HepG2 (cell line): Measurements from ENCODE around the gene SMCHD1. TPM values are rescaled to one million over a fixed set of nuclear protein-coding genes. Genes with fewer than 3 reads are reported as not detected.

Source experiments
- ATAC-seq: fragments of 200-7000 bp; cut with Tn5 transposase; 3 replicates; pipeline ENCODE4 v1.9.1; 2020; ENCODE audit warnings: mild to moderate bottlenecking, moderate library complexity
- BruUV-seq: library from RNA; stranded (reverse); fragments of 400-500 nt; replicated peaks from 2 replicates; lab custom pipeline; 2021; lab: Mats Ljungman, UMichigan
- CTCF ChIA-PET: fragments of 300-600 bp; formaldehyde crosslinking; extraction: SDS; loops from one replicate; lab custom pipeline; 2021; ENCODE audit warnings: low total read pairs, inconsistent platforms, low intra/inter-chr PET ratio; lab: Yijun Ruan, JAX
- POLR2A ChIA-PET: fragments of 350-600 bp; sonication (Branson Sonifier 250); formaldehyde crosslinking; loops from one replicate; lab custom pipeline; 2020; ENCODE audit warnings: antibody characterized with exemption, inconsistent platforms; lab: Yijun Ruan, JAX
- DNase-seq: peaks from one replicate; pipeline ENCODE4 v3.0.0-alpha.2; 2015; ENCODE audit warnings: low spot score
- FAIRE-seq: peaks from 3 replicates; lab custom pipeline; 2011; peaks lifted over from hg19 to GRCh38; lab: Jason Lieb, UNC
- H2AFZ ChIP-seq: one replicate; pipeline ENCODE4 v1.6.1; 2011; ENCODE audit warnings: low read length, inconsistent platforms
- H3K27ac ChIP-seq: fragments of 300-600 bp; 3 replicates; pipeline ENCODE4 v1.8.0; 2011; ENCODE audit warnings: mixed run types, mild to moderate bottlenecking, mixed read lengths, low read length, inconsistent platforms; ENCODE audit not compliant: insufficient read depth; ENCODE audit errors: extremely low read length
- H3K27me3 ChIP-seq, 2 experiments: fragments of 200-600 bp in 1 of 2; 2 replicates in 1 of 2; 3 replicates in 1 of 2; pipeline versions ENCODE4 v1.6.0 to v1.8.0; 2011; ENCODE audit warnings: low read length in 2 of 2, mild to moderate bottlenecking in 2 of 2, moderate library complexity in 2 of 2, inconsistent platforms in 1 of 2; ENCODE audit not compliant: insufficient read depth in 2 of 2, control insufficient read depth in 1 of 2
- H3K36me3 ChIP-seq, 2 experiments: fragments of 200-600 bp in 1 of 2; replicated peaks in 1 of 2; 2 replicates in 1 of 2; 3 replicates in 1 of 2; pipeline versions ENCODE4 v1.5.1 to v1.8.0; 2011; ENCODE audit warnings: low read length in 2 of 2, inconsistent platforms in 1 of 2; ENCODE audit not compliant: insufficient read depth in 2 of 2, control insufficient read depth in 1 of 2
- H3K4me1 ChIP-seq: 2 replicates; pipeline ENCODE4 v1.5.1; 2012; ENCODE audit warnings: low read length, inconsistent platforms; ENCODE audit not compliant: insufficient read depth
- H3K4me2 ChIP-seq: 2 replicates; pipeline ENCODE4 v1.6.0; 2011; ENCODE audit warnings: low read depth, low read length, inconsistent platforms
- H3K4me3 ChIP-seq, 3 experiments: fragments of 200-600 bp in 1 of 3; sonication (generic), shearing (Covaris generic) in 1 of 3; replicated peaks in 1 of 3; 2 replicates each; pipeline ENCODE4 v1.5.1; 2011 to 2016; ENCODE audit warnings: low read length in 3 of 3, inconsistent platforms in 2 of 3, low read depth in 2 of 3, mild to moderate bottlenecking in 2 of 3, control low read depth in 1 of 3, mixed read lengths in 1 of 3; ENCODE audit not compliant: insufficient read depth in 1 of 3
- H3K79me2 ChIP-seq: one replicate; pipeline ENCODE4 v1.6.1; 2011; ENCODE audit warnings: low read length, inconsistent platforms; ENCODE audit not compliant: insufficient read depth
- H3K9ac ChIP-seq: 2 replicates; pipeline ENCODE4 v1.6.0; 2011; ENCODE audit warnings: mild to moderate bottlenecking, low read depth, low read length, inconsistent platforms; ENCODE audit not compliant: insufficient read depth
- H3K9me3 ChIP-seq: 2 replicates; pipeline ENCODE4 v1.5.1; 2012; ENCODE audit warnings: mild to moderate bottlenecking, low read length
- H4K20me1 ChIP-seq: 2 replicates; pipeline ENCODE4 v1.6.0; 2011; ENCODE audit warnings: inconsistent platforms, mild to moderate bottlenecking, low read length, moderate library complexity; ENCODE audit not compliant: insufficient read depth
- ATF7 ChIP-seq, 2 experiments: fragments of 450-650 bp in 1 of 2; sonication (generic) in 1 of 2; formaldehyde crosslinking in 1 of 2; IDR thresholded peaks; 2 replicates each; pipeline versions ENCODE4 v1.4.0 to v1.6.1; 2016 to 2020; ENCODE audit warnings: antibody characterized with exemption in 1 of 2, mild to moderate bottlenecking in 1 of 2, missing genetic modification reagents in 1 of 2
- CBX2 ChIP-seq, 2 experiments: fragments of 200-600 bp in 1 of 2; sonication (generic); formaldehyde crosslinking in 1 of 2; IDR thresholded peaks; 2 replicates each; pipeline versions ENCODE4 v1.7.0 to v1.8.1; 2018 to 2022; ENCODE audit warnings: low read depth in 2 of 2, low read length in 1 of 2, mild to moderate bottlenecking in 1 of 2, missing genetic modification reagents in 1 of 2
- FOXK2 ChIP-seq: fragments of 450-650 bp; IDR thresholded peaks from 2 replicates; pipeline ENCODE4 v1.6.1; 2016
- MED1 ChIP-seq: sonication (generic); formaldehyde crosslinking; IDR thresholded peaks from 2 replicates; pipeline ENCODE4 v1.4.0; 2020; ENCODE audit warnings: missing genetic modification reagents
- MIXL1 ChIP-seq: IDR thresholded peaks from 2 replicates; pipeline ENCODE4 v1.6.1; 2016
- MLX ChIP-seq: IDR thresholded peaks from 2 replicates; pipeline ENCODE4 v1.6.1; 2016
- MTA3 ChIP-seq: sonication (generic); formaldehyde crosslinking; IDR thresholded peaks from 2 replicates; pipeline ENCODE4 v1.4.0; 2020; ENCODE audit warnings: missing genetic modification reagents
- NBN ChIP-seq: fragments of 450-650 bp; conservative IDR thresholded peaks from 2 replicates; pipeline ENCODE4 v1.6.1; 2017
- NR2F1 ChIP-seq, 2 experiments: fragments of 450-650 bp in 1 of 2; formaldehyde crosslinking in 1 of 2; IDR thresholded peaks; 2 replicates each; pipeline versions ENCODE4 v1.5.0 to v1.6.1; 2016 to 2020; ENCODE audit warnings: mild to moderate bottlenecking in 1 of 2, missing compliant biosample characterization in 1 of 2, missing genetic modification reagents in 1 of 2, moderate library complexity in 1 of 2
- PAWR ChIP-seq: sonication (generic); formaldehyde crosslinking; IDR thresholded peaks from 2 replicates; pipeline ENCODE4 v1.4.0; 2020; ENCODE audit warnings: missing genetic modification reagents, mild to moderate bottlenecking, borderline replicate concordance
- PHF20 ChIP-seq: sonication (generic); formaldehyde crosslinking; IDR thresholded peaks from 2 replicates; pipeline ENCODE4 v1.5.0; 2020; ENCODE audit warnings: mild to moderate bottlenecking, missing genetic modification reagents
- SMC3 ChIP-seq: IDR thresholded peaks from 2 replicates; pipeline ENCODE4 v1.6.1; 2011; ENCODE audit warnings: low read length, improper control_type of control experiment
- SNAPC2 ChIP-seq: sonication (generic); formaldehyde crosslinking; IDR thresholded peaks from 2 replicates; pipeline ENCODE4 v1.8.1; 2022; ENCODE audit warnings: mild to moderate bottlenecking, missing genetic modification reagents
- SOX13 ChIP-seq, 3 experiments: fragments of 450-650 bp in 1 of 3; sonication (generic) in 1 of 3; formaldehyde crosslinking in 1 of 3; IDR thresholded peaks in 2 of 3; conservative IDR thresholded peaks in 1 of 3; 2 replicates each; pipeline versions ENCODE4 v1.5.0 to v1.6.1; 2016 to 2020; ENCODE audit warnings: antibody characterized with exemption in 1 of 3, mild to moderate bottlenecking in 1 of 3, missing compliant biosample characterization in 1 of 3, missing genetic modification reagents in 1 of 3, moderate library complexity in 1 of 3
- ZEB1 ChIP-seq: IDR thresholded peaks from 2 replicates; pipeline ENCODE4 v1.6.1; 2012; ENCODE audit warnings: mild to moderate bottlenecking, low read depth, inconsistent platforms; ENCODE audit not compliant: insufficient replicate concordance
- ZFP1 ChIP-seq: IDR thresholded peaks from 2 replicates; pipeline ENCODE4 v1.6.1; 2016
- ZFP82 ChIP-seq: sonication (generic); formaldehyde crosslinking; IDR thresholded peaks from 2 replicates; pipeline ENCODE4 v1.5.1; 2020; ENCODE audit warnings: mild to moderate bottlenecking, missing genetic modification reagents, borderline replicate concordance
- ZNF121 ChIP-seq: sonication (generic); formaldehyde crosslinking; IDR thresholded peaks from 2 replicates; pipeline ENCODE4 v1.5.0; 2020; ENCODE audit warnings: mild to moderate bottlenecking, missing genetic modification reagents
- ZNF724P ChIP-seq: sonication (generic); formaldehyde crosslinking; IDR thresholded peaks from 2 replicates; pipeline ENCODE4 v1.8.0; 2022; ENCODE audit warnings: missing genetic modification reagents, borderline replicate concordance
- ZNF747 ChIP-seq: sonication (generic); formaldehyde crosslinking; IDR thresholded peaks from 2 replicates; pipeline ENCODE4 v1.8.1; 2023; ENCODE audit warnings: missing genetic modification reagents, mild to moderate bottlenecking, borderline replicate concordance
- WGBS: methylation state at CpG from one replicate; pipeline ENCODE4 v1.1.6; 2017; ENCODE audit warnings: low lambda C conversion rate; 5-methylcytosine and 5-hydroxymethylcytosine counted together
- in situ Hi-C: cut with HindIII; loops from 2 replicates; pipeline ENCODE4 v1.10.0; 2017; ENCODE audit warnings: low pct_unique_long_range_greater_than_20kb; ENCODE audit not compliant: extremely low pct_ligation_motif_present
- intact Hi-C: fragments of 100-400 bp; cut with micrococcal nuclease; formaldehyde crosslinking; loops from one replicate; pipeline ENCODE4 v1.10.0; 2022; ENCODE audit not compliant: unreplicated experiment
- polyA plus RNA-seq, 8 experiments: library from polyadenylated mRNA; depleted of rRNA in 3 of 8; stranded (reverse) in 7 of 8; unstranded in 1 of 8; fragments of >200 nt; fragmentation: Illumina TruSeq in 4 of 8; extraction: Trizol in 4 of 8; gene quantifications; 2 replicates each; pipeline versions ENCODE4 v1.2.1 to v1.2.3, GENCODE V29; 2011 to 2016; ENCODE audit warnings: low read depth in 4 of 8, missing spikeins in 1 of 8, mixed read lengths in 1 of 8; ENCODE audit not compliant: insufficient read depth in 1 of 8
- total RNA-seq, 5 experiments: library from RNA; depleted of rRNA; stranded (reverse); fragments of >200 nt; fragmentation: Illumina TruSeq; extraction: Trizol; gene quantifications; 2 replicates each; pipeline ENCODE4 v1.2.3, GENCODE V29; 2016; ENCODE audit warnings: low read depth in 1 of 5
- TF ChIP-seq, protein P1 (sequence below): IDR thresholded peaks from 2 replicates; pipeline ENCODE4 v1.6.1; 2016; ENCODE audit warnings: control low read depth
- TF ChIP-seq, protein P2 (sequence below): sonication (generic); formaldehyde crosslinking; IDR thresholded peaks from 2 replicates; pipeline ENCODE4 v1.5.0; 2020; ENCODE audit warnings: mild to moderate bottlenecking, missing genetic modification reagents

The SMCHD1 gene
- total and polyA plus RNA-seq, 2 of the 13 experiments (the other 11 are each of a cell fraction or from before 2014, with no cell fraction given) = 21.4 to 93.6 TPM

GRCh38 chr18:2654928-2655177 lies 673 bp upstream of the SMCHD1 start (continued):
- TF ChIP-seq MIXL1 (CRISPR knock-in tag) (no peak), MED1 (CRISPR knock-in tag) (no peak), ZEB1 (peak; percentile 24), ZNF724P (CRISPR knock-in tag) (0 out of 2 replicates have a peak, but pooled peaks have one; percentile 73)

DNA sequence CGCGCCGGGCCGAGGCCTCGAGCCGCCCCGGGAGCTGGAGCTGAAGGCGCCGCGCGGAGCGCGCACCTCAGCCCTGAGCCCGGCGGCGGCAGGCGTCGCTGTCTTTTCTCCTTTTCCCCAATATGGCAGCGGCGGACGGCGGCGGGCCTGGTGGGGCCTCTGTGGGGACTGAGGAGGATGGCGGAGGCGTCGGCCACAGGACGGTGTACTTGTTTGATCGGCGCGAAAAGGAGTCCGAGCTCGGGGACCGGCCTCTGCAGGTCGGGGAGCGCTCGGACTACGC lies 369 bp downstream of the SMCHD1 start:
- CTCF ChIA-PET = no interaction called here
- H2AFZ ChIP-seq = no peak overlapping the region
- peaks cover 31% of the 10 kb centered on the region for H4K20me1 ChIP-seq
- DNase-seq (no peak), FAIRE-seq (no peak), ATAC-seq (peak; percentile 57)
- H3K79me2 ChIP-seq = peaks cover 49% of the 10 kb centered on the region
- intact Hi-C loops (loop anchor here (2.0 kb wide), 1 partner anchor 83 kb away; no protein-coding TSS in a partner anchor), in situ Hi-C loops (no loop called here)
- H3K27me3 ChIP-seq = no peaks in the 10 kb centered on the region; a peak in 1 of 5 replicates
- POLR2A ChIA-PET = interaction anchor here (1.3 to 1.6 kb wide), 7 partner anchors 9 to 250 kb away, joined by 3 to 10 read pairs (median 4); partner anchors contain the start of genes METTL4 and NDC80
- H3K36me3 ChIP-seq = peaks cover 0 to 2% of the 10 kb centered on the region in 2 experiments; a peak in 2 of 5 replicates
- H3K9me3 ChIP-seq = no peaks in the 10 kb centered on the region
- H3K4me1 ChIP-seq = peaks cover 32% of the 10 kb centered on the region
- WGBS = no CpG with 5 or more reads among the region's 37 CpGs
- H3K4me3 ChIP-seq = peak overlapping the region; percentile 88 to 91 (median 89)
- H3K27ac ChIP-seq = peak overlapping the region; percentile 94
- peak overlapping the region; percentile 87 for H3K4me2 ChIP-seq
- H3K9ac ChIP-seq = peak overlapping the region; percentile 93
- BruUV-seq = no TSS peak
- TF ChIP-seq MTA3 (CRISPR knock-in tag) = no peak
- TF ChIP-seq ZFP82 (CRISPR knock-in tag) = no peak; the same call in 1 of the 2 replicates
- TF ChIP-seq FOXK2 = no peak
- TF ChIP-seq SNAPC2 = no peak
- TF ChIP-seq, protein P1, sequence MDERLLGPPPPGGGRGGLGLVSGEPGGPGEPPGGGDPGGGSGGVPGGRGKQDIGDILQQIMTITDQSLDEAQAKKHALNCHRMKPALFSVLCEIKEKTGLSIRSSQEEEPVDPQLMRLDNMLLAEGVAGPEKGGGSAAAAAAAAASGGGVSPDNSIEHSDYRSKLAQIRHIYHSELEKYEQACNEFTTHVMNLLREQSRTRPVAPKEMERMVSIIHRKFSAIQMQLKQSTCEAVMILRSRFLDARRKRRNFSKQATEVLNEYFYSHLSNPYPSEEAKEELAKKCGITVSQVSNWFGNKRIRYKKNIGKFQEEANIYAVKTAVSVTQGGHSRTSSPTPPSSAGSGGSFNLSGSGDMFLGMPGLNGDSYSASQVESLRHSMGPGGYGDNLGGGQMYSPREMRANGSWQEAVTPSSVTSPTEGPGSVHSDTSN = no peak
- TF ChIP-seq PAWR (CRISPR knock-in tag) = no peak
- TF ChIP-seq NBN = no peak
- no peak for TF ChIP-seq PHF20 (CRISPR knock-in tag)
- no peak for TF ChIP-seq SOX13 (IDR thresholded peaks at IDR 0.05)
- no peak for TF ChIP-seq SOX13 (CRISPR knock-in tag; conservative IDR thresholded peaks at IDR 0.05 in 1 of 2, IDR thresholded peaks at IDR 0.05 in 1 of 2)
- TF ChIP-seq NR2F1 (CRISPR knock-in tag; IDR thresholded peaks at IDR 0.05) = no peak
- TF ChIP-seq ZNF121 = no peak
- TF ChIP-seq, protein P2, sequence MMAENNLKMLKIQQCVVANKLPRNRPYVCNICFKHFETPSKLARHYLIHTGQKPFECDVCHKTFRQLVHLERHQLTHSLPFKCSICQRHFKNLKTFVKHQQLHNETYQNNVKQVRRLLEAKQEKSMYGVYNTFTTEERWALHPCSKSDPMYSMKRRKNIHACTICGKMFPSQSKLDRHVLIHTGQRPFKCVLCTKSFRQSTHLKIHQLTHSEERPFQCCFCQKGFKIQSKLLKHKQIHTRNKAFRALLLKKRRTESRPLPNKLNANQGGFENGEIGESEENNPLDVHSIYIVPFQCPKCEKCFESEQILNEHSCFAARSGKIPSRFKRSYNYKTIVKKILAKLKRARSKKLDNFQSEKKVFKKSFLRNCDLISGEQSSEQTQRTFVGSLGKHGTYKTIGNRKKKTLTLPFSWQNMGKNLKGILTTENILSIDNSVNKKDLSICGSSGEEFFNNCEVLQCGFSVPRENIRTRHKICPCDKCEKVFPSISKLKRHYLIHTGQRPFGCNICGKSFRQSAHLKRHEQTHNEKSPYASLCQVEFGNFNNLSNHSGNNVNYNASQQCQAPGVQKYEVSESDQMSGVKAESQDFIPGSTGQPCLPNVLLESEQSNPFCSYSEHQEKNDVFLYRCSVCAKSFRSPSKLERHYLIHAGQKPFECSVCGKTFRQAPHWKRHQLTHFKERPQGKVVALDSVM (CRISPR knock-in tag) = no peak
- TF ChIP-seq ZNF747 (CRISPR knock-in tag) = 0 out of 2 replicates have a peak, but pooled peaks have one; percentile 41
- TF ChIP-seq ZFP1 = no peak
- TF ChIP-seq CBX2 (IDR thresholded peaks at IDR 0.05; ENCODE audit: low read depth, low read length) = no peak
- no peak for TF ChIP-seq CBX2 (CRISPR knock-in tag; IDR thresholded peaks at IDR 0.05; ENCODE audit: low read depth)
- no peak for TF ChIP-seq ATF7 (IDR thresholded peaks at IDR 0.05)
- no peak for TF ChIP-seq ATF7 (CRISPR knock-in tag; IDR thresholded peaks at IDR 0.05)
- TF ChIP-seq SMC3 = no peak
- no peak for TF ChIP-seq MLX (CRISPR knock-in tag)
